Activated CD4-positive, alpha-beta T cell treated with anti-CD3 and anti-CD28 coated beads, Interleukin-2, amount 50 U/mL, for 24 hours (primary cell): Measurements from ENCODE around the gene BAK1.

Source experiments
- DNase-seq, 2 donors: peaks; one replicate each; pipeline ENCODE4 v3.0.0-alpha.2; 2020; ENCODE audit warnings: low read depth in 1 of 2, low spot score in 1 of 2

Gene BAK1

DNA sequence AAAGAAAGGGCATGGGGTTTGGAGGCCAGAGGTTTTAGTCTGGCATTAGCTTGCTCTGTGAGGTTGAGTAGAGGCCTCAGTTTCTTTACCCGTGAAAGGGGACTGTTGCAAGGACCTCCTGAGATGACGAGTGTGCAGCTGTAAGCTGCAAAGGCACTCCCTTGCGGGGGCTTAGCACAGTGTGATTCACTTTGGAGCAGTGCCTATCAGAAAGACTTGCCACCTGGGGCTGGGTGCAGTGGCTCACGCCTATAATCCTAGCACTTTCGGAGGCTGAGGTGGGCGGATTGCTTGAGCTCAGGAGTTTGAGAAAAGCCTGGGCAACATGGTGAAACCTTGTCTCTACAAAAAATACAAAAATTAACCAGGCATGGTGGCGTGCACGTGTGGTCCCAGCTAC, 7.5 kb upstream of the BAK1 start:
- DNase-seq = no peak

- DNase-seq = no peak
Observed at GRCh38 chr6:33586108-33586640, 6.1 kb upstream of the BAK1 start.

- peak; percentile 64 to 81 for DNase-seq
Observed at GRCh38 chr6:33585403-33586107, 5.5 kb upstream of the BAK1 start.

- no peak for DNase-seq
Observed at GRCh38 chr6:33584700-33585402, 4.8 kb upstream of the BAK1 start.

DNA sequence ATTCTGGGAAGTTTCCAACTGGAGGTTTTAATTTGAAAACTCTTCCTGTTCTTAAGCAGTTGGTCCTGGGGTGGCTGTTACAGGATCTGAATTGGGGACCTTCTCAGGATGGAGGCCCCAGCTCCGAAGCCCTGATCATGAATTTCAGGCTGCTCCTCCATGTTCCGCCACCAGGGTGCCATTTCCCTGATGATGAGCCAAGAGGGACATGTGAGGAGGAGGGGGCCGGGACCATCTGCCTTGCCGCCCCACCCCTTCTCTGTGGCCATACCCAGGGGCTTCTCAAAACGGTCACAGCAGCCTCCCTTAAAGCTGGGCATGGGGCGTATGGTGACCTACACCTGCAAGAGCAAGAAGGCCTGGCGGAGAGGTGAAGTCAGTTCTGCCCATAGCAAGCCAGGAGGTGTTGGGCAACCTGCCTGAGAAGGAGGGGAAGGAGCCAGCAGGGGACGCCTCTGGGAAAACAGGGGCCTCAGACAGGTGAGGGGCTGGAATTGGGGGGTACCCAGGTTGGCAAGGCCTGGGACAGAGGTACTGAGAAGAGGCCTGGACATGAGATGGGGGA, 3.6 kb upstream of the BAK1 start:
- DNase-seq = no peak

DNA sequence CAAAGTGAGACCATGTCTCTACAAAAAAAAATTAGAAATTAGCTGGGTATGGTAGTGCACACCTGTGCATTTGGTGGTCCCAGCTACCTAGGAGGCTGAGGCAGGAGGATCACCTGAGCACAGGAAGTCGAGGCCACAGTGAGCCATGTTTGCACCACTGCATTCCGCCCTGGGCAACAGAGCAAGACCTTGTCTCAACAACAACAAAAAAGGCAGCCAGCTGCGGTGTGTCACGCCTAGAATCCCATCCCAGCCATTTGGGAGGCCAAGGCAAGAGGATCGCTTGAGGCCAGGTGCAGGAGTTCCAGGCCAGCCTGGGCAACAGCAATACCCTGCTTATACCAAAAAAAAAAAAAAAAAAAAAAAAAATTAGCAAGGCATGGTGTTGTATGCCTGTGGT, 1.1 kb upstream of the BAK1 start:
- no peak for DNase-seq

DNA sequence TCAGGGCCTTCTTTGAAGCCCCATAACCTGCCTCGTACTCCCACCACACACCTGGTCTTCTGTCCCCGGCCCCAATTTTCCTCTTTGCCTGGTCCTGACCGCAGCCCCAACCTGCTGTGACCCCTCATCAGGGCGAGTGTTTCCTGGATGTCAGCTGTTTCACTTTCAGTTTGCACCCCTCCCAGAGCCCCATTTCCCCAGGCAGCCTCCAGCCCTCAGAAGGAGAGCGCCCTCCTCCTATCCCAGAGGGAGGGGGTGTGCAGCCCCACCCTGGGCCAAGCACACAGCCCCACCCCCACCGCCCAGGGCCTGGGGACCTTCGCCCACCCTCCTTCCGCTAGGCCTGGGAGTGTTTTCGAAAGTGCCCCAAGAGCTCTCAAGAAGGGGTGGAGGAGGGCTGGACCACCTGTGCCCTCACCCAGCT, 1.5 kb downstream of the BAK1 start:
- no peak for DNase-seq

DNA sequence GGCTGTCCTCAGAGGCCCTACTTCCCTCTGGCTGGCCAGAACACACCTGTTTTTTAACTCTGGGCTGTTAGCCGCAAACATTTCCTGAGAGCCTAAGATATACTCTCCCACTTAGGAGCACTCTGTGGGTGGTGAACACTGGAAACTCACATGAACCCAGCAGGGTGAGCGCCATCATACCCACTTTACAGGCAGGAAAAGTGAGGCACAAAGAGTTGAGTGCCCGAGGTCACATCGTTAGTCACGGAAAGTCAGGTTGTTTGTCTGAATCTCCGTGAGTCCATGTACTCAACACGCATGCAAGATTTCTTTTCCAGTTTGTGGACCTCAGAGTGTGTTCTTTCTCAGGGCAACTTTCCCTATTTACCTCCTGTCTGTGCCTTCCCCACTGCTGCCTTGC, 1.9 kb downstream of the BAK1 start:
- DNase-seq = no peak

GRCh38 chr6:33577718-33578117, 2.4 kb downstream of the BAK1 start:
- no peak for DNase-seq

DNA sequence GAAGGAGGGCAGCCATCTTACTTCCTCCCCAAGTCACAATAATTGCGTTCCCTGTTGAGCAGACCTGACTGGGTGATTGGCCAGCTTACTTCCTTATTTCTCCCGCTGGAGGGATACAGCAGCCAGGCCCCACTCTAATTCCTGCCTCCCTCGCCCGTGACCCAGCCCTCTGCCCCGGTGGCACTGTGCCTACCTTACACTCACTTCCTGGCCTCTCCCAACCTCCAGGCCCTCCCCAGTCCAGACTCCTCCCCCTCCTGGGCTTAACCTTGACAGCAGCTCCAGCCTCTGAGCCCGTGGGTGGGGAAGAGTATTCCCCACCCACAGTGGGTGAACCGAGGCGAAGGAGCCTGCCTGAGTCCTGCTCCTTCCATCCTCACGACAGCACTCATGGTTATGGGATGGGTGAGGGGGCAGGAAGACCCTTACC, 3.0 kb downstream of the BAK1 start:
- no peak for DNase-seq

- DNase-seq = no peak
Observed at GRCh38 chr6:33576668-33577067, 3.4 kb downstream of the BAK1 start.

DNA sequence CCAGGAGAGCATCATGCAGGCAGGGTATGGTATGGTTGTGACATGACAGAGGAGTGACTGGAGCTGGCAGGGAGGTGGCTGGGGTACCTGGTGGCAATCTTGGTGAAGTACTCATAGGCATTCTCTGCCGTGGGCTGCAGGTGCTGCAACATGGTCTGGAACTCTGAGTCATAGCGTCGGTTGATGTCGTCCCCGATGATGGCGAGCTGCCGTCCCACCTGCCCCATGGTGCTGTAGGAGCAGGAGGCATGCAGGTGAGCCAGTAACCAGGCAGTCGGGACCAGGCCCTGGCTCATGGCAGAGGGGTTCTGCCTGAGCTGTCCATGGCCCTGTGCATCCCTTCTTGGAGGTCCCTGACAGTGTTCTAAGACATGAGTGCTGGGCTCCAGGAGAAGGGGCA, 4.9 kb downstream of the BAK1 start:
- DNase-seq = no peak

DNA sequence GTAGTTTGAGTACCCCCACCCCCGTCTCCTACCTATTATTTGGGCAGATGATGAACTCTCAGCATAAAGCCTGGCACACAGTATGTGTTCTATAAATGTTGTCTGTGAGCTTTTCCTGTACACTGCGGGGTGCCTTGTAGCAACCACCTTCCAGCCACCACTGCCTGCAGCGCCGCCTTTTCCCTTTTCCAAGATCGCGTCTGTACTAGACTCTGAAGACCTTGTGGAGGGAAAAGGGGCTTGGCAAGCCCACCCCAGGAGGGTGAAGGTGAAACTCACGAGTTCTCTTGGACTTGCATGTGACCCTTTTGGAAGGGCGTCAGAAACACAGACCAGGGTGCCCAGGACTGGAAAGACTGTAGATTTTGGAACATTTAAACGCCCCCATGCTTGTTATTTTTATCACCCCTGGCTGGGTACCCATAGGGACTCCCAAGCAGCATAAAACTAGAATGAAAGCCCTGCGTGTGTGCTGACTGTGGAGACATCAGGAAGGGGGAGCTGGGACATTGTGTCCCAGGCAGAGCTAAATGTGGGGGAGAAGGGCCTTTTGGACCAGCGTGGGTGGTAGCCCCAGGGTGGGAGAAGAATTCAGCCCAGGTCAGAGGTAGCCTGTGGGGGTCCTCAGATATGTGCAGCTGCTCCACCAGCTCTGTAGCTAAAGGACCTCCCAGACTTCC, 8.3 kb downstream of the BAK1 start:
- DNase-seq = no peak

DNA sequence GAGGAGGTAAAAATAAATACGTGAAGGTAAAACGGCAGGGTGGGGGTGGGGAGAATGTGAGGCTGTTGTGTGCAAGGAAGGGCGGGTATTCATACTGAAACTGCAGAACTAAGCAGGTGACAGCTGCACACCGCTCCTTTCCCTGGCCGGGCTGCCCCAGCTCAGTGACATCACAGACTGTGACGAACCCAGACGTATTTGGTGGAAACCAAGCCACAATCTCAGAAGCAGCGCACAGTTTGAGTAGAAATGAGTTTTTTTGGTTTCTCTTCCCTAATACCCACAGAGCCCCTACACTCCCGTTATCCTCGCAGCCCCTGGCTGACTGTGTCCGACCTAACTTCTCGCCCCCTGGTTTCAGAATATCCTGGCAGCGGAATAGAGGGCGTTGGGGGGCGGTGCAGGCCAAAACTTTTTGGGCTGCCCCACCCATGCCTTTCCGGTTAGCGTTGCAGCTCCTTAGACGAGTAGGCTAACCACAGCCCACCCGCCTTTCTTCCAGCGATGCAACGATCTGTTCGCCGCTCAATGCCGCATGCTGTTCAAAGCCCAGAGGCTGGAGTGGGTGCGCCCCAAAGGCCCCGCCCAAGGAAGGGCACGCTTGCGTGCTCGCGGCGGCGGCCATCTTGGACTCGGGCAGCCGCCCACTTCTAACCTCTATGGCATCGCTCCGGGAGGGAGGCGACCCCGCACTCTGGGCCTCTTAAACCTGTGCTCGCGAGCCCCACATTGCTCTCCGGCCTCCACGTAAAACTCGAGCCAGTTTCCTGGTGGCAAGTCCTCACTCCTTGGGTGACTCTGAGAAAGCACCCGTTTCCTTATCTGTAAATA, 9.1 kb downstream of the BAK1 start:
- peak; percentile 78 to 89 for DNase-seq

DNA sequence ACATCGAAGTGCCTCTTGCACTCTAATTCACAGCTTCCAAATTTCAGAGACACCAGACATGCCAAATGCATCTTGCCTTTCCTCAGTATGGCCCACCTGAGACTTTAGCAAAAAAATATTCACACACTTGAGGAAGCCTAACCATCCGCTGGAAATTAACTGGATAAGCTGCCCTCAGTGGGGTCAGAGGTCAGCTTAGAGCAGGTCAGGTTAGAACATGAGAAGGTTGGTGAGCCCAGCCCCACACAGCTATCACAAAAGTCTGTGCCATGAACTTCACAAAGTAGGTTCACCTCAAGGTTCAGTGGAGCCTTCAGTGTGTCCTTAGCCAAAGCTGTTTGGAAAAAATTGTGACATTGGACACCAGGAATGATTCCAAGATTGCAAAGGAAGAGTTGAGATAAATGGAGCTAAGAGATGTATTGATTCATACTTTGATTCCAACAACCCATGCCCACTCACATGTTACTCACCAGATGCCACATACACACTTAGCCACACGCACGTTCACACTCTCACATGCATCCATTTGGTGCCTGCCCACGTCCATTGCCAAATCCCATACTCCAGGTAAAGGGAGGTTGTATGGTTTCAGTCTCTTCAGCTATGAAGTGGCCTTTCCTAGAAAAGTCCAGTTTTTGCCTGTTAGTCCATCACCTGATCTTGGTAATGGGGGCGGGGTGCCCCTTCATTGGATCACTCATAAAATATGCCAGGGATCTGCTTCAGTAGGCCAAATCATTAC, 11.1 kb downstream of the BAK1 start:
- no peak for DNase-seq

- no peak for DNase-seq
Observed at GRCh38 chr6:33567836-33568235, 12.2 kb downstream of the BAK1 start.

- no peak for DNase-seq
Observed at GRCh38 chr6:33566182-33567084, 13.6 kb downstream of the BAK1 start.

- no peak for DNase-seq
Observed at GRCh38 chr6:33558801-33559200, 21.3 kb downstream of the BAK1 start.

DNA sequence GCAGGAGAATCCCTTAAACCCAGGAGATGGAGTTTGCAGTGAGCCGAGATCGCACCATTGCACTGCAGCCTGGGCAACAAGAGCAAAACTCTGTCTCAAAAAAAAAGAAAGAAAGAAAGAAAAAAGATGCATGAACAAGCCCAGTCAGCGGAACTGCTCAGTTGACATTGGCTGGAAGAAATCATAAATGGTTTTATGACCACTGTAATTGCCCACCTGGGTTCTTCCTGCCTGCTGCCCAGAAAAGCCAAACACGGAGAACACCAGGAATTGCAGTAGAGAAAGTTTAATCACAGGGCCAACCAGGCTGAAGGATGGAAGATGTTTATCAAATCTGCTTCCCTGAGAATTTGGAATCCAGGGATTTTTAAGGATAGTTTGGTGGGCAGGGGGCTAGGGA, 22.7 kb downstream of the BAK1 start:
- no peak for DNase-seq
